ENCODE measurements around the gene GRIA1.

GRIA1 gene

GRCh38 chr5:153500178-153500577 is 9.7 kb downstream of the GRIA1 start:
- no peaks in the 10 kb centered on the region for H3K27me3 ChIP-seq (ENCODE audit: control insufficient read depth in 1 of 2, insufficient read depth in 2 of 2, low read length in 2 of 2)
- H3K9ac ChIP-seq (ENCODE audit: low read length): no peak overlapping the region
- no peak overlapping the region for H3K4me3 ChIP-seq (ENCODE audit: low read depth in 1 of 2, low read length in 2 of 2)
- no peak overlapping the region for H3K27ac ChIP-seq (ENCODE audit: low read depth, low read length)
- H3K36me3 ChIP-seq (ENCODE audit: insufficient read depth, low read length): no peaks in the 10 kb centered on the region
- H3K4me1 ChIP-seq (ENCODE audit: insufficient read depth, low read length): no peaks in the 10 kb centered on the region
- H3K9me3 ChIP-seq (ENCODE audit: low read length): no peaks in the 10 kb centered on the region

GRCh38 chr5:153504726-153505125 is 14.3 kb downstream of the GRIA1 start:
- no peaks in the 10 kb centered on the region for H3K36me3 ChIP-seq (ENCODE audit: insufficient read depth, low read length)
- no peaks in the 10 kb centered on the region for H3K27me3 ChIP-seq (ENCODE audit: control insufficient read depth in 1 of 2, insufficient read depth in 2 of 2, low read length in 2 of 2)
- no peak overlapping the region for H3K27ac ChIP-seq (ENCODE audit: low read depth, low read length)
- no peak overlapping the region for H3K9ac ChIP-seq (ENCODE audit: low read length)
- no peaks in the 10 kb centered on the region for H3K9me3 ChIP-seq (ENCODE audit: low read length)
- H3K4me1 ChIP-seq (ENCODE audit: insufficient read depth, low read length): no peaks in the 10 kb centered on the region
- no peak overlapping the region for H3K4me3 ChIP-seq (ENCODE audit: low read depth in 1 of 2, low read length in 2 of 2)

- H3K4me3 ChIP-seq (ENCODE audit: low read depth in 1 of 2, low read length in 2 of 2): no peak overlapping the region
- no peaks in the 10 kb centered on the region for H3K36me3 ChIP-seq (ENCODE audit: insufficient read depth, low read length)
- H3K4me1 ChIP-seq (ENCODE audit: insufficient read depth, low read length): no peaks in the 10 kb centered on the region
- H3K27ac ChIP-seq (ENCODE audit: low read depth, low read length): no peak overlapping the region
- H3K9ac ChIP-seq (ENCODE audit: low read length): no peak overlapping the region
- H3K9me3 ChIP-seq (ENCODE audit: low read length): no peaks in the 10 kb centered on the region
- H3K27me3 ChIP-seq (ENCODE audit: control insufficient read depth in 1 of 2, insufficient read depth in 2 of 2, low read length in 2 of 2): no peaks in the 10 kb centered on the region
Observed at GRCh38 chr5:153508700-153509099, 18.2 kb downstream of the GRIA1 start.

GRCh38 chr5:153511622-153512021 is 21.2 kb downstream of the GRIA1 start:
- no peaks in the 10 kb centered on the region for H3K4me1 ChIP-seq (ENCODE audit: insufficient read depth, low read length)
- no peak overlapping the region for H3K9ac ChIP-seq (ENCODE audit: low read length)
- H3K36me3 ChIP-seq (ENCODE audit: insufficient read depth, low read length): no peaks in the 10 kb centered on the region
- H3K9me3 ChIP-seq (ENCODE audit: low read length): no peaks in the 10 kb centered on the region
- no peaks in the 10 kb centered on the region for H3K27me3 ChIP-seq (ENCODE audit: control insufficient read depth in 1 of 2, insufficient read depth in 2 of 2, low read length in 2 of 2)
- H3K27ac ChIP-seq (ENCODE audit: low read depth, low read length): no peak overlapping the region
- H3K4me3 ChIP-seq (ENCODE audit: low read depth in 1 of 2, low read length in 2 of 2): no peak overlapping the region

GRCh38 chr5:153513156-153513555 is 22.7 kb downstream of the GRIA1 start:
- H3K4me3 ChIP-seq (ENCODE audit: low read depth in 1 of 2, low read length in 2 of 2): no peak overlapping the region
- H3K4me1 ChIP-seq (ENCODE audit: insufficient read depth, low read length): no peaks in the 10 kb centered on the region
- H3K27me3 ChIP-seq (ENCODE audit: control insufficient read depth in 1 of 2, insufficient read depth in 2 of 2, low read length in 2 of 2): no peaks in the 10 kb centered on the region
- H3K27ac ChIP-seq (ENCODE audit: low read depth, low read length): no peak overlapping the region
- H3K36me3 ChIP-seq (ENCODE audit: insufficient read depth, low read length): no peaks in the 10 kb centered on the region
- no peak overlapping the region for H3K9ac ChIP-seq (ENCODE audit: low read length)
- H3K9me3 ChIP-seq (ENCODE audit: low read length): no peaks in the 10 kb centered on the region

GRCh38 chr5:153515301-153515700 is 24.8 kb downstream of the GRIA1 start:
- Histone ChIP-seq H3K9ac (ENCODE audit: low read length) (no peak overlapping the region), H3K4me1 (ENCODE audit: insufficient read depth, low read length) (no peaks in the 10 kb centered on the region), H3K4me3 (ENCODE audit: low read depth in 1 of 2, low read length in 2 of 2) (no peak overlapping the region), H3K27me3 (ENCODE audit: control insufficient read depth in 1 of 2, insufficient read depth in 2 of 2, low read length in 2 of 2) (no peaks in the 10 kb centered on the region), H3K27ac (ENCODE audit: low read depth, low read length) (no peak overlapping the region), H3K36me3 (ENCODE audit: insufficient read depth, low read length) (no peaks in the 10 kb centered on the region), H3K9me3 (ENCODE audit: low read length) (no peaks in the 10 kb centered on the region)

- H3K36me3 ChIP-seq (ENCODE audit: insufficient read depth, low read length): no peaks in the 10 kb centered on the region
- H3K4me3 ChIP-seq (ENCODE audit: low read depth in 1 of 2, low read length in 2 of 2): no peak overlapping the region
- H3K9ac ChIP-seq (ENCODE audit: low read length): no peak overlapping the region
- H3K9me3 ChIP-seq (ENCODE audit: low read length): no peaks in the 10 kb centered on the region
- H3K27ac ChIP-seq (ENCODE audit: low read depth, low read length): no peak overlapping the region
- H3K27me3 ChIP-seq (ENCODE audit: control insufficient read depth in 1 of 2, insufficient read depth in 2 of 2, low read length in 2 of 2): no peaks in the 10 kb centered on the region
- H3K4me1 ChIP-seq (ENCODE audit: insufficient read depth, low read length): no peaks in the 10 kb centered on the region
Observed at GRCh38 chr5:153516504-153517240, 26.2 kb downstream of the GRIA1 start.

GRCh38 chr5:153517241-153517611 is 26.8 kb downstream of the GRIA1 start:
- Histone ChIP-seq H3K4me1 (ENCODE audit: insufficient read depth, low read length) (no peaks in the 10 kb centered on the region), H3K9ac (ENCODE audit: low read length) (no peak overlapping the region), H3K9me3 (ENCODE audit: low read length) (no peaks in the 10 kb centered on the region), H3K27me3 (ENCODE audit: control insufficient read depth in 1 of 2, insufficient read depth in 2 of 2, low read length in 2 of 2) (no peaks in the 10 kb centered on the region), H3K36me3 (ENCODE audit: insufficient read depth, low read length) (no peaks in the 10 kb centered on the region), H3K27ac (ENCODE audit: low read depth, low read length) (no peak overlapping the region), H3K4me3 (ENCODE audit: low read depth in 1 of 2, low read length in 2 of 2) (no peak overlapping the region)

GRCh38 chr5:153520137-153520536 is 29.7 kb downstream of the GRIA1 start:
- Histone ChIP-seq H3K36me3 (ENCODE audit: insufficient read depth, low read length) (no peaks in the 10 kb centered on the region), H3K9ac (ENCODE audit: low read length) (no peak overlapping the region), H3K27ac (ENCODE audit: low read depth, low read length) (no peak overlapping the region), H3K27me3 (ENCODE audit: control insufficient read depth in 1 of 2, insufficient read depth in 2 of 2, low read length in 2 of 2) (no peaks in the 10 kb centered on the region), H3K4me3 (ENCODE audit: low read depth in 1 of 2, low read length in 2 of 2) (no peak overlapping the region), H3K9me3 (ENCODE audit: low read length) (no peaks in the 10 kb centered on the region), H3K4me1 (ENCODE audit: insufficient read depth, low read length) (peaks cover 10% of the 10 kb centered on the region)

GRCh38 chr5:153520952-153521351 is 30.5 kb downstream of the GRIA1 start:
- Histone ChIP-seq H3K27ac (ENCODE audit: low read depth, low read length) (no peak overlapping the region), H3K4me1 (ENCODE audit: insufficient read depth, low read length) (peaks cover 10% of the 10 kb centered on the region), H3K36me3 (ENCODE audit: insufficient read depth, low read length) (no peaks in the 10 kb centered on the region), H3K27me3 (ENCODE audit: control insufficient read depth in 1 of 2, insufficient read depth in 2 of 2, low read length in 2 of 2) (no peaks in the 10 kb centered on the region), H3K4me3 (ENCODE audit: low read depth in 1 of 2, low read length in 2 of 2) (no peak overlapping the region), H3K9me3 (ENCODE audit: low read length) (no peaks in the 10 kb centered on the region), H3K9ac (ENCODE audit: low read length) (no peak overlapping the region)

GRCh38 chr5:153523211-153523610 is 32.7 kb downstream of the GRIA1 start:
- Histone ChIP-seq H3K27ac (ENCODE audit: low read depth, low read length) (no peak overlapping the region), H3K4me3 (ENCODE audit: low read depth in 1 of 2, low read length in 2 of 2) (no peak overlapping the region), H3K27me3 (ENCODE audit: control insufficient read depth in 1 of 2, insufficient read depth in 2 of 2, low read length in 2 of 2) (no peaks in the 10 kb centered on the region), H3K9ac (ENCODE audit: low read length) (no peak overlapping the region), H3K9me3 (ENCODE audit: low read length) (no peaks in the 10 kb centered on the region), H3K36me3 (ENCODE audit: insufficient read depth, low read length) (no peaks in the 10 kb centered on the region), H3K4me1 (ENCODE audit: insufficient read depth, low read length) (peaks cover 10% of the 10 kb centered on the region)

GRCh38 chr5:153523831-153524230 is 33.4 kb downstream of the GRIA1 start:
- Histone ChIP-seq H3K36me3 (ENCODE audit: insufficient read depth, low read length) (no peaks in the 10 kb centered on the region), H3K9ac (ENCODE audit: low read length) (no peak overlapping the region), H3K4me1 (ENCODE audit: insufficient read depth, low read length) (peaks cover 10% of the 10 kb centered on the region), H3K27ac (ENCODE audit: low read depth, low read length) (no peak overlapping the region), H3K9me3 (ENCODE audit: low read length) (no peaks in the 10 kb centered on the region), H3K4me3 (ENCODE audit: low read depth in 1 of 2, low read length in 2 of 2) (no peak overlapping the region), H3K27me3 (ENCODE audit: control insufficient read depth in 1 of 2, insufficient read depth in 2 of 2, low read length in 2 of 2) (no peaks in the 10 kb centered on the region)
